Stimulated activated CD8-positive, alpha-beta memory T cell treated with anti-CD3 and anti-CD28 coated beads, Interleukin-7, amount 100 ng/mL, for 48 hours (primary cell): ENCODE results near the gene KIAA0040.

Experiments used
- DNase-seq, 2 donors: peaks; one replicate each; pipeline ENCODE4 v3.0.0-alpha.2; 2020; ENCODE audit warnings: low read depth in 1 of 2; ENCODE audit errors: extremely low read depth in 1 of 2

The KIAA0040 gene

GRCh38 chr1:175145899-175146528, 46.6 kb downstream of the KIAA0040 start:
- DNase-seq, result no peak

- DNase-seq, result no peak
These were observed 54.0 kb downstream of the KIAA0040 start for GRCh38 chr1:175138579-175138978.

- DNase-seq, result no peak
These were observed 55.2 kb downstream of the KIAA0040 start for GRCh38 chr1:175137369-175137768.

GRCh38 chr1:175136246-175136645, 56.3 kb downstream of the KIAA0040 start:
- no peak for DNase-seq

GRCh38 chr1:175134500-175134899, 58.1 kb downstream of the KIAA0040 start:
- DNase-seq, result no peak

- DNase-seq, result no peak
These were observed 58.7 kb downstream of the KIAA0040 start for GRCh38 chr1:175133673-175134435.

- no peak for DNase-seq
These were observed 60.1 kb downstream of the KIAA0040 start for GRCh38 chr1:175132436-175132835.

- DNase-seq, result no peak
These were observed 61.5 kb downstream of the KIAA0040 start for GRCh38 chr1:175131095-175131494.

GRCh38 chr1:175130649-175131045, 61.9 kb downstream of the KIAA0040 start:
- DNase-seq, result no peak

GRCh38 chr1:175129997-175130648, 62.5 kb downstream of the KIAA0040 start:
- DNase-seq, result no peak

- no peak for DNase-seq
These were observed 63.0 kb downstream of the KIAA0040 start for GRCh38 chr1:175129644-175129996.

GRCh38 chr1:175129182-175129581, 63.4 kb downstream of the KIAA0040 start:
- no peak for DNase-seq

GRCh38 chr1:175128523-175128922, 64.1 kb downstream of the KIAA0040 start:
- DNase-seq, result no peak

- no peak for DNase-seq
These were observed 65.0 kb downstream of the KIAA0040 start for GRCh38 chr1:175127565-175127964.

GRCh38 chr1:175126347-175126746, 66.2 kb downstream of the KIAA0040 start:
- no peak for DNase-seq

- DNase-seq, result no peak
These were observed 67.7 kb downstream of the KIAA0040 start for GRCh38 chr1:175124861-175125260.

- no peak for DNase-seq
These were observed 72.1 kb downstream of the KIAA0040 start for GRCh38 chr1:175120511-175120910.

GRCh38 chr1:175118375-175119367, 73.9 kb downstream of the KIAA0040 start:
- DNase-seq, result no peak

- DNase-seq, result no peak
These were observed 75.7 kb downstream of the KIAA0040 start for GRCh38 chr1:175116903-175117302.

- no peak for DNase-seq
These were observed 76.3 kb downstream of the KIAA0040 start for GRCh38 chr1:175116210-175116798.
